Measurements from ENCODE around the gene OPN3.

The OPN3 gene

GRCh38 chr1:241591736-241592135 is 48.4 kb downstream of the OPN3 start:
- no peak for DNase-seq

- DNase-seq: no peak
Measured at GRCh38 chr1:241591317-241591716, 48.9 kb downstream of the OPN3 start.

- DNase-seq: no peak
Measured at GRCh38 chr1:241590719-241591118, 49.5 kb downstream of the OPN3 start.

GRCh38 chr1:241589521-241589920 is 50.6 kb downstream of the OPN3 start:
- DNase-seq: no peak

DNA sequence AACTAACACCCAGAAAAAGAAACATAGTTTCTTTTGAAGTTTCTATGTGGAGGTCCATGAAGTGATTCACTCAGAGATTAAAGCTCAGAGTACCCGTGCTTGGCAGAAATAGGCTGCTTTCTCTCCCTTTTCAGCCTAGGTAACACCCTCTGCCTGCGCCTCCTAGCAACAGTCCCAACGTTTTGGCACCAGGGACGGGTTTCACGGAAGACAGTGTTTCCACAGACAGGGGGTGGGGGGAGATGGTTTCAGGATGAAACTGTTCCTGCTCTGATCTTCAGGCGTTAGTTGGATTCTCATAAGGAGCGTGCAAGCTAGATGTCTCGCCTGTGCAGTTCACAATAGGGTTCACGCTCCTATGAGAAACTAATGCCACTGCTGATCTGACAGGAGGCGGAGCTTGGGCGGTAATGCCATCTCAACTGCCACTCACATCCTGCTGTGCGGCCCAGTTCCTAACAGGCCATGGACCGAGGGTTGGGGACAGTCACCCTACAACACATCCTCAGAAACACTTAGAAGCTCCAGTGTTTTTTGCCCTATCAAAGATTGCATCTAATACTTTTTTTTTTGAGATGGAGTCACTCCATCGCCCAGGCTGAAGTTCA is 53.2 kb downstream of the OPN3 start:
- DNase-seq: no peak

DNA sequence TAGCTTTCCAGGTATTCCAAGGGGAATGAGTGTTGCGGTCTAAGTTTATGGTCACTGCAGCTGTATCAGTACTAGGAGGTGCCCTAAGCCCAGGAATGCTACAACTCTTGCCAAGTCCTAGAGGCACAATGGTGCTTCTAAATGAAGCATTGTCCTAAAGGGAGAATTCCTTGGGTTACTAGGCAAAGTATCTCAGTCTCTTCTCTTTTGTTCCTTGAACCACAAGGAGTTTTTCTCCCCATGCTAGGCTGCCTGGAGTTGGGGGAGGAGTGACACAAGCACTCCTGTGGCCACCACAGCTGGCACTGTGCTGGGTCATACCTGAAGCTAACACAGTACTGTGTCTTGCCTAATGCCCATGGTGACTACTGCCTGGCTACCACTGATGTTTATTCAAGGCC is 57.2 kb downstream of the OPN3 start:
- DNase-seq: no peak

GRCh38 chr1:241579434-241579833 is 60.7 kb downstream of the OPN3 start:
- DNase-seq: no peak

- DNase-seq: no peak
Measured at GRCh38 chr1:241574154-241574553, 66.0 kb downstream of the OPN3 start.

DNA sequence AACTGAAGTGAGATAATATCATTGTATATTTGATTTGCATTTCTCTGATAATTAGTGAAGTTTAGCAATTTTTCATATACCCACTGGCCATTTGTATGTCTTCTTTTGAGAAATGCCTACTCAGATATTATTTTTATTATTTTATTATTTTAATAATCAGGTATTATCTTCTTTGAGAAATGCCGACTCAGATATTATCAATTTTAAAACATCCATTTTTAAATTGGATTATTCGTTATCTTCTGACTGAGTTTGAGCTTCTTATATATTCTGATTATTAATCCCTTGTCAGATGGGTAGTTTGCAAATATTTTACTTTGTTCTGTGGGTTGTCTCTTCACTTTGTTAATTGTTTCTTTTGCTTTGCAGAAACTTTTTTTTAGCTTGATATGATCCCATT is 70.3 kb downstream of the OPN3 start:
- DNase-seq: no peak

DNA sequence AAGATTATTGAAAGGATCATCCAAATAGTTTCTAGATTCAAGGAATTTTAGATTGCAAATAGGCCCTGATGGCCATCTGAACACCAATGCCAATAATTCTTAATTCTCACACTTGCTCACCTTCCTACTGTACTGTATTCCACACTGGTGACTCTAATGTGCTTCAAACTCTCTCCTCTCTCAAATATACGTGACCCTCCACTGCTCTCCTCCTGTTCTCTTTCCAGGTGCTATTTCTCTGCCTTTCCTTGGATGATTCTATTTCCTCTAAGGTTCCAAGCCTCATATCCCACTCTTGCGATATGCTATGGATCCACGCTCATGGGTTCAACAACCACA is 79.4 kb downstream of the OPN3 start:
- DNase-seq: no peak

GRCh38 chr1:241560146-241560848 is 79.9 kb downstream of the OPN3 start:
- no peak for DNase-seq

DNA sequence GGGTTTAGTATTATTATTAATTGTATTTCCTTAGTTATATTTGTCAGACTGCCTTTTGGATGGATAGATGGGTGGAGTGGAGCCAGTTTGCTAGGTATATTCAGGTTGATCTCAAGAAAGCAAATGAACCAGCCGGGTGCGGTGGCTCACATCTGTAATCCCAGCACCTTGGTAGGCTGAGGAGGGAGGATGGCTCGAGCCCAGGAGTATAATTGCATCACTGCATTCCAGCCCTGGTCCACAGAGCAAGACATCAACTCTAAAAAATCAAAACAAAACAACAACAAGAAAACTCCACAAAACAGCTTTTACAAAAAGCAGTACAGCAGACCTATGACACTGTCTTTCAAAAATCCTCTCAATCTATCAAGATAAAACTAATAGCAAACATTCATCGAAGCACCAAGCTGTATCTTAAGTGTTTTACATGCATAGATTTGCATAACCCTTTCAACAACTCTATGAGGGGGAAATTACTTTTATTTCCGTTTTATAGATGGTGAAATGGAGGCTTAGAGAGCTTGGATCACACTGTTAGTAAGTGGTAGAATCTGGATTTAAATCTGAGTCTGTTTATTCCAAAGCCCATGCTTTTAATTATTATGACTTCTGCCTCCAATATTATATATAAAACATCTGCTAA is 82.5 kb downstream of the OPN3 start:
- DNase-seq: peak; percentile 15

DNA sequence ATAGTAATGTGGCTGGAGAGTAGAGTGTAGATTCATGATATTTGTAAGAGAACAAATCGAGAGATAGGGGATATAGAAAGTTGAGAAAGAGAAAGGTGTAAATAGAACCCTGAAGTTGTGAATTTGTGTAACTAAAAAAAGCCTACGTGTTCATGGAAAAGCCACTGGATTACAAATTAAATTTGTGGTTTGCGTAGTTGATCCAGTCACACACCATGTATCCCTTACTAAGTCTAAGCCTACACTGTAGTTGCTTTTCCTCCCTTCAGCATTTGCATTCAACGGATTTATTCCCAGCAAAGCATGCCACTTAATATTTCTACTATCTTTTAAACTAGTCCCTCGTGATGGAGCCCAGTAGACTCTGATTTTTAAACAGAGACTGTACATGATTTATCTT is 83.1 kb downstream of the OPN3 start:
- no peak for DNase-seq

DNA sequence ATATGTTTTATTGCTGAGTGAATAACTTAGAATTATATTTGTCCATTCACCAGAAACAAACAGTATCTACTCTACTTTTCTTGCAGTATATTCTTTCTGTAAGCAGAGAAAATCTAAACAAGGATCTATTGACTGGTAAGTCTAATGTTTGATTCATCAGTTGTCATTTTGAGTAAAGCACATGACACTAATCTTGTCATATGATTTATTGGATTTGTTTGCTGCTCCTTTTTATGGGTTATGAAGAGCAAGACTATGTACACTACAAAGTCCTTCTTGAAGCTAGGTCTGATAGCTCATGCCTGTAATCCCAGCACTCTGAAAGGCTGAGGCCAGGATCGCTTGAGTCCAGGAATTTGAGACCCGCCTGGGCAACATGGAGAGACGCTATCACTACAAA is 84.6 kb downstream of the OPN3 start:
- no peak for DNase-seq

DNA sequence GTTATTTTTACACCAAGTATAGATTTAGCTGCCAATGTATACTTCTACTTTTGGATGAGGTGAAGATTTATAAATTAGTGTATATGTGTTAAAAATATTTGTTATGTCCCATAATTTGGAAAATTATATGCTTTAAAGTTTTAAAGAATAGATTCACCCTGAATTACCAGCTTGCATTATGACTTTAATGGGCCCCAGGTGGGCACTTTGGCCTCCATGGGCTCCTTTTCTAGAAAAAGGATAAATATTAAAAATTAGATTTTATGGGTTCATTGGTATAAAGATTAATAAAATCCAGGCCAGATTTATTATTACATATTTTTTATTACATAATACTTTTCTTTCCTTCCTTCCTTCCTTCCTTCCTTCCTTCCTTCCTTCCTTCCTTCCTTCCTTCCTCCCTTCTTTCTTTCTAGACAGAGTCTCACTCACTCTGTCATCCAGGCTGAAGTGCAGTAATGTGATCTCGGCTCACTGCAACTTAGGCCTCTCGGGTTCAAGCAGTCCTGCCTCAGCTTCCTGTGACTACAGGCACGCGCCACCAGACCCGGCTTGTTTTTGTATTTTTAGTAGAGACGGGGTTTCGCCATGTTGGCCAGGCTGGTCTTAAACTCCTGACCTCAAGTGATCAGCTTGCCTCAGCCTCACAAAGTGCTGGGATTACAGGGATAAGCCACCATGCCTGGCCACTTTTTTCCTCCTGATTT is 86.1 kb downstream of the OPN3 start:
- DNase-seq: no peak

DNA sequence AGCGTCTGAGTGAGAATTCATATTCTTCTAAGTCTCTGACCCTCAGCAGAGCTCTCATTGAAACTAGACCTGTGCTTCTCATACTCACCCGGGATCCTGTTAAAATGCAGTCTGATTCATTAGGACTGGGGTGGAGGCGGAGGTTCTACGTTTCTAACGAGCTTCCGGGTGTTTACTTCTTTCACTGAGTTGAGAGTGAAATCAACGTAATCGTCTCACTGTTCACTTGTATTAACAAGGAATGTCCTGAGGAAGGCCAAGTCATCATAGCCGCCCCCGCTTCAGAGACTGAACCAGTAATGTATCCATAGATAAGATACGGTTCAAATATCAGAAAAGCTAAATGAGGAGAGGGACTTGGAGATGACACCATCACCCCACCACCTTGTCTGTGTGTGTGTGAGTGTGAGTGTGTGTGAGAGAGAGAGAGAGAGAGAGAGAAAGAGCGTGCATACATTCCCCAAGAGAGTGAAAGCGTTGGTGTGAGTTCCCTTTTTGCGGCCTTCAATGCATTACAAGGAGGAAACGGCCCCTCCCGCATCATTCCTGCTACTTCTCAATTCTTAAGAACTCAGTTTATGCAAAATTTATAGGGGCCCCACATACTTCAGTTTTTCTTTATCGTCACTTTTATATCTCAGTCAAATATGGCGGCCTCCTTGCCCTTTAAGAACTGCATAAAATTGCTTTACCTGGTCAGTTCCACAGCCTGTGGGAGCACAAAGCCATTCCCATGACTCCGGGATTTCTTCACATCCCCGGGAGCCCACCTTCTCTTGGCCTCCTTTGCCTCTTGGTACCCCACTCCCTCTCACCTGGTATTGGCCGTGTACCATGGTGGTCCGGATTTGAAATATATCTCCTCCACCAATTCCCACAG is 88.2 kb downstream of the OPN3 start:
- no peak for DNase-seq

DNA sequence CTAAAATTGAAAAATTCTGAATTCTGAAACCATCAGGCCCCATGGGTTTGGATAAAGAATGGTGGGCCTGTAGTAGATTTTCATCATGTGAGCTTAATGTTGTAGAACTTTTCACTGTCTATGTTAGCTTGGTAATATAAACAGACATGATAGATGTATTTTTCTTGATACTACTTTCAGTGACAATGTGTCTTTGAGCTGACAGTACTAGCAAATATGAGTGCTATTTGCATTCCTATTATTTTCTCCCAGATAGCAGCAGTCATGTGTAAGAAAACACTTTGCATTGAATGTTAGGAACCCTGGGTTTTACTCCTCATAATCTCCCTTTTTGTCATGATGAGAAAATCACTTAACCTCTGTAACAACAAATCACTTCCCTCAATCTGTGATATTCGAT is 89.9 kb downstream of the OPN3 start:
- DNase-seq: no peak

DNA sequence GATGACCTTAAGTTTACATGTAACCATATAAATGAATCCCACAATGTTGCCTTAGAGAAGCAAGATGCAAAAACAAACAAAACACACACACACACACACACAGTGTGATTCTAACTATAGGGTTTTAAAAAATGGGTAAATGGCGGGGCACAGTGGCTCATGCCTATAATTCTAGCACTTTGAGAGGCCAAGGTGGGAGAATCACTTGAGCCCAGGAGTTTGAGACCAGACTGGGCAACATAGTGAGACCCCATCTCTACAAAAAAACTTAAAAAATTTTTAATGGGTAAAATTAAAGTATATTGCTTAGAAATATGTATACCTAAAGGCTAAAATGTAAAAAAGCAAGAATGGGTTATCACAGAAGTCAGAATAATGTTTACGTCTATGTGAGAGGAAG is 92.2 kb downstream of the OPN3 start:
- DNase-seq: no peak
